Raji (cell line): ENCODE data around the gene DMGDH.
A peak's percentile ranks its signal among the peaks of the same experiment; 100 is the strongest.

Experiments
- POLR2A ChIP-seq: IDR thresholded peaks from 2 replicates; pipeline ENCODE4 v1.6.1; 2011; ENCODE audit warnings: low read depth, low read length, control low read depth; ENCODE audit not compliant: insufficient read depth

The DMGDH gene

GRCh38 chr5:79002374-79002773 is 67.1 kb downstream of the DMGDH start:
- no peak for TF ChIP-seq POLR2A

- TF ChIP-seq POLR2A, result no peak
Measured at GRCh38 chr5:79001471-79001870, 68.0 kb downstream of the DMGDH start.

- no peak for TF ChIP-seq POLR2A
Measured at GRCh38 chr5:78997090-78997489, 72.4 kb downstream of the DMGDH start.

- no peak for TF ChIP-seq POLR2A
Measured at GRCh38 chr5:78995521-78996007, 73.9 kb downstream of the DMGDH start.

GRCh38 chr5:78993165-78993564 is 76.3 kb downstream of the DMGDH start:
- TF ChIP-seq POLR2A, result no peak

GRCh38 chr5:78992146-78992545 is 77.3 kb downstream of the DMGDH start:
- TF ChIP-seq POLR2A, result no peak

GRCh38 chr5:78989080-78989479 is 80.4 kb downstream of the DMGDH start:
- no peak for TF ChIP-seq POLR2A

- TF ChIP-seq POLR2A, result 0 out of 2 replicates have a peak, but pooled peaks have one; percentile 18
Measured at GRCh38 chr5:78985725-78986223, 83.7 kb downstream of the DMGDH start.

- peak; percentile 0; the same call in 1 of the 2 replicates for TF ChIP-seq POLR2A
Measured at GRCh38 chr5:78985116-78985724, 84.3 kb downstream of the DMGDH start, which contains the start of gene ARSB. TSS of gene ARSB (minus strand) at chr5:78985310. CDS start at chr5:78985248, 62 bp downstream.

GRCh38 chr5:78984439-78985115 is 84.9 kb downstream of the DMGDH start:
- peak; percentile 61 for TF ChIP-seq POLR2A

- no peak for TF ChIP-seq POLR2A
Measured at GRCh38 chr5:78983601-78984438, 85.7 kb downstream of the DMGDH start.

GRCh38 chr5:78979909-78980308 is 89.6 kb downstream of the DMGDH start:
- TF ChIP-seq POLR2A, result no peak

GRCh38 chr5:78979117-78979742 is 90.2 kb downstream of the DMGDH start:
- no peak for TF ChIP-seq POLR2A

GRCh38 chr5:78975035-78975434 is 94.4 kb downstream of the DMGDH start:
- TF ChIP-seq POLR2A, result no peak

GRCh38 chr5:78974601-78975000 is 94.9 kb downstream of the DMGDH start:
- TF ChIP-seq POLR2A, result no peak
